Measurements from ENCODE around the gene STEAP1B. TPM values are rescaled to one million over a fixed set of nuclear protein-coding genes. Genes with fewer than 3 reads are reported as not detected.

STEAP1B gene
- polyA plus RNA-seq, 3 donors: 0.16 TPM; not detected in 2

DNA sequence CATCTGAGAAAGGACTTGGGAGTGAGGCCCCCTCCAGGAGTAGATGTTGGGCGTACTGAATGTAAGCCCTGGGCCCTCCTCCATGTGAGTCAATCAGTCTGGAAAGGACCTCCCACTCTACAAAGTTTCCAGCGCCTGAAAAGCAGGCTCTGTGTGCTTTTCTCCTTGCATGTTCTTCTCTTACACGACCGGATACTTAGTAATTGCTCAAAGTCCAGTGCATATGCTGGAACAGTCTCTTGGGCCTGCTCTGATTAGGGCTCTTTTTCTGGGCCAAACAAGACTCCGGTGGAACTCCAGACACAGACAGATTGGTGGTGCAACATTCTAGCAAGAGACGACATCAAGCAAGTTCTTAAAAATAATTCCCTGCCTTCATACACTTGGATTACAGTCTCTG lies 104.8 kb downstream of the STEAP1B start:
- Histone ChIP-seq H3K79me2 (ENCODE audit: insufficient read depth, low read length) (no peaks in the 10 kb centered on the region), H3K4me2 (replicated peaks; ENCODE audit: extremely low read depth, low read length, poor library complexity, severe bottlenecking) (no peak overlapping the region), H3K9ac (ENCODE audit: insufficient read depth, low read length, poor library complexity, severe bottlenecking) (no peak overlapping the region), H2AFZ (ENCODE audit: insufficient read depth, low read depth, low read length, poor library complexity, severe bottlenecking) (no peak overlapping the region), H3K27ac (ENCODE audit: low read depth in 1 of 2, low read length in 2 of 2) (no peak overlapping the region), H4K20me1 (ENCODE audit: insufficient read depth, low read length) (no peaks in the 10 kb centered on the region), H3K4me1 (ENCODE audit: control insufficient read depth in 1 of 2, insufficient read depth in 2 of 2, low read length in 2 of 2) (no peaks in the 10 kb centered on the region), H3K4me3 (replicated peaks in 1 of 3; ENCODE audit: low read depth in 2 of 3, low read length in 3 of 3) (no peak overlapping the region), H3K27me3 (ENCODE audit: control insufficient read depth in 2 of 2, insufficient read depth in 2 of 2, low read length in 2 of 2) (no peaks in the 10 kb centered on the region), H3K36me3 (replicated peaks in 1 of 2; ENCODE audit: control insufficient read depth in 1 of 2, insufficient read depth in 2 of 2, low read length in 2 of 2) (no peaks in the 10 kb centered on the region), H3K9me3 (replicated peaks in 1 of 2; ENCODE audit: control insufficient read depth in 1 of 2, insufficient read depth in 1 of 2, low read length in 2 of 2) (no peaks in the 10 kb centered on the region)
- DNase-seq: no peak
- Mint-ChIP-seq H3K4me3 (no peak overlapping the region), H3K36me3 (no peaks in the 10 kb centered on the region), H3K4me1 (no peaks in the 10 kb centered on the region), H3K27me3 (ENCODE audit: low read depth in 3 of 3) (peaks cover 0 to 2% (median 0%) of the 10 kb centered on the region in 3 donors), H3K9me3 (peaks cover 0 to 3% (median 0%) of the 10 kb centered on the region in 7 donors), H3K27ac (no peak overlapping the region)
- TF ChIP-seq, protein P1, sequence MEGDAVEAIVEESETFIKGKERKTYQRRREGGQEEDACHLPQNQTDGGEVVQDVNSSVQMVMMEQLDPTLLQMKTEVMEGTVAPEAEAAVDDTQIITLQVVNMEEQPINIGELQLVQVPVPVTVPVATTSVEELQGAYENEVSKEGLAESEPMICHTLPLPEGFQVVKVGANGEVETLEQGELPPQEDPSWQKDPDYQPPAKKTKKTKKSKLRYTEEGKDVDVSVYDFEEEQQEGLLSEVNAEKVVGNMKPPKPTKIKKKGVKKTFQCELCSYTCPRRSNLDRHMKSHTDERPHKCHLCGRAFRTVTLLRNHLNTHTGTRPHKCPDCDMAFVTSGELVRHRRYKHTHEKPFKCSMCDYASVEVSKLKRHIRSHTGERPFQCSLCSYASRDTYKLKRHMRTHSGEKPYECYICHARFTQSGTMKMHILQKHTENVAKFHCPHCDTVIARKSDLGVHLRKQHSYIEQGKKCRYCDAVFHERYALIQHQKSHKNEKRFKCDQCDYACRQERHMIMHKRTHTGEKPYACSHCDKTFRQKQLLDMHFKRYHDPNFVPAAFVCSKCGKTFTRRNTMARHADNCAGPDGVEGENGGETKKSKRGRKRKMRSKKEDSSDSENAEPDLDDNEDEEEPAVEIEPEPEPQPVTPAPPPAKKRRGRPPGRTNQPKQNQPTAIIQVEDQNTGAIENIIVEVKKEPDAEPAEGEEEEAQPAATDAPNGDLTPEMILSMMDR (IDR thresholded peaks at IDR 0.05): no peak
- intact Hi-C loops (cut with micrococcal nuclease): no loop called here
- no CpG with 5 or more reads among the region's 6 CpGs for WGBS (ENCODE audit: insufficient coverage)

DNA sequence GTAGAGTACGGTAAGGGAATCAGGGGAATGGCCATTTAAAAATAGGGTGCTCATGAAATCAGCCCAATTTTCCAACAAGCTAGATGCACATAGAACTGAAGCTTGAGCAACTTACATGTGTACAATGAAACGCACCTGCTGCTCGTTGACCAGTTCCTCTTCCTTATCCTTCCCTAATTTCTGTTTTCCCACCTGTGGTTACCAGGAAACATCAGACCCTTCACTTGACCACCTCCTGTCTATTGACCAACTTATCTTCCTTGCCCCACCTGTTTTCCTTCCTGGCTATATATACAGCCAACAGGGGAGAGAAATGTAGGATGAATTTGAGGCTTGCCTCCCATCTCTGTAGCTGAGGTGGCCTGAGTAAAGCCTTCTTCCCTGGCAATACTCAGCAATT lies 105.2 kb downstream of the STEAP1B start:
- H3K9me3 ChIP-seq (replicated peaks in 1 of 2; ENCODE audit: control insufficient read depth in 1 of 2, insufficient read depth in 1 of 2, low read length in 2 of 2): no peaks in the 10 kb centered on the region
- Mint-ChIP-seq H3K27me3 (ENCODE audit: low read depth in 3 of 3) (peaks cover 0 to 2% (median 0%) of the 10 kb centered on the region in 3 donors), H3K4me3 (no peak overlapping the region), H3K4me1 (no peaks in the 10 kb centered on the region), H3K27ac (no peak overlapping the region), H3K36me3 (no peaks in the 10 kb centered on the region), H3K9me3 (peaks cover 0 to 3% (median 0%) of the 10 kb centered on the region in 7 donors)
- intact Hi-C loops (cut with micrococcal nuclease): no loop called here
- TF ChIP-seq, protein P1 (IDR thresholded peaks at IDR 0.05): no peak
- no peaks in the 10 kb centered on the region for H3K4me1 ChIP-seq (ENCODE audit: control insufficient read depth in 1 of 2, insufficient read depth in 2 of 2, low read length in 2 of 2)
- H3K27ac ChIP-seq (ENCODE audit: low read depth in 1 of 2, low read length in 2 of 2): no peak overlapping the region
- no peak overlapping the region for H3K4me3 ChIP-seq (replicated peaks in 1 of 3; ENCODE audit: low read depth in 2 of 3, low read length in 3 of 3)
- no peaks in the 10 kb centered on the region for H3K79me2 ChIP-seq (ENCODE audit: insufficient read depth, low read length)
- H3K36me3 ChIP-seq (replicated peaks in 1 of 2; ENCODE audit: control insufficient read depth in 1 of 2, insufficient read depth in 2 of 2, low read length in 2 of 2): no peaks in the 10 kb centered on the region
- no peak overlapping the region for H3K4me2 ChIP-seq (replicated peaks; ENCODE audit: extremely low read depth, low read length, poor library complexity, severe bottlenecking)
- DNase-seq: no peak
- H3K9ac ChIP-seq (ENCODE audit: insufficient read depth, low read length, poor library complexity, severe bottlenecking): no peak overlapping the region
- H4K20me1 ChIP-seq (ENCODE audit: insufficient read depth, low read length): no peaks in the 10 kb centered on the region
- 62% methylated on average over 3 of the region's 3 CpGs for WGBS (ENCODE audit: insufficient coverage)
- H3K27me3 ChIP-seq (ENCODE audit: control insufficient read depth in 2 of 2, insufficient read depth in 2 of 2, low read length in 2 of 2): no peaks in the 10 kb centered on the region
- H2AFZ ChIP-seq (ENCODE audit: insufficient read depth, low read depth, low read length, poor library complexity, severe bottlenecking): no peak overlapping the region
